TTC549 (cell line): ENCODE measurements around the gene RHBDD3.

ENCODE experiments used
- FAIRE-seq: peaks from 2 replicates; lab custom pipeline; 2012; peaks lifted over from hg19 to GRCh38; lab: Jason Lieb, UNC

Gene RHBDD3

DNA sequence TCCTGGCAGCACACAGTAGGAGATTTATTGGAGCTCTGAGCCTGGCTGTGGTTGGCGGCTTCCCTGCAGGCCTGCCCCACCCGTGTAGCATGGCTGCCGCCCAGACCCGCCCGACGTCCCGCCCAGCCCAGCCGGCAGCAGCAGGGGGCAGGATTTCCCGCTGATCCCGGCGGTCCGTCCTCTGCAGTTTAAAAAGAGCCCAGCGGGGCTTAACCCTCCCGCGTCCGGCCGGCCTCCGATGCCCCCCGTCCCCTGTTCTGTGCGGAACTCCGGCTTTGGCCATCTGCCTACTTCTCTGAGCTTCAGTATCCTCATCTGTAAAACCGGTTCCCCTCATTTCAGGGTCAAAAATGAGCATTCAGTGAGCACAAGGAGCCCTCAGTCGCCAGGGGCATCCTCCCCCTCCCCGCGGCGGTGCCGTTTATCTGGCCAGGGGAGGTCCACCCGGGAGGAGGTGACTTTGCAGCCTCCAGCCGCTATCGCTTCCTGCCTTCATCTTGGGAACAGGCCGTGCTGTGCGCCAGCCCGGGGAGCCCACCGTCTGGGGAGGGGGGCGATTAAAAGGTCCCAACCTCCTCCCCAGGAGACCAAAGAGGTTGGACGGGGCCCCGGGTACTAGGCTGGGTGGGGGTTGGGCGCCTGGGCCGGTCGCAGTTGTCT, 38.5 kb upstream of the RHBDD3 start, which contains the start of gene GAS2L1:
GAS2L1 (plus strand) TSS at position 476 of the 660 bp plus-strand sequence. CDS start 1,456 bp downstream, outside the sequence.
- no peak for FAIRE-seq

DNA sequence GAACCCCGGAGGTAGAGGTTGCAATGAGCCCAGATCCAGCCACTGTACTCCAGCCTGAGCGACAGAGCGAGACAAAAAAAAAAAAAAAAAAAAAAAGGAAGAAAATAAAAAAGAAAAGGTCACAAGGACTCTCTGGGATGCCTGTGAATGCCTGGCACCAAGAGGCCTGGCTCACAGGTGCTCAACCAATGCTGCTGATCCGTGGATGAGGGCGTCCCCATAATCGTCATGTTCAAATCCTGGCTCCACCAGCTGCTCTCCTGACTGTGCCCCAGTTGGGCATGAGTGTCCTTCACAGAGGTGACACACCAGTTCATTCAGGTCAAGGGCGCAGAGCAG, 38.0 kb upstream of the RHBDD3 start:
- FAIRE-seq = no peak

DNA sequence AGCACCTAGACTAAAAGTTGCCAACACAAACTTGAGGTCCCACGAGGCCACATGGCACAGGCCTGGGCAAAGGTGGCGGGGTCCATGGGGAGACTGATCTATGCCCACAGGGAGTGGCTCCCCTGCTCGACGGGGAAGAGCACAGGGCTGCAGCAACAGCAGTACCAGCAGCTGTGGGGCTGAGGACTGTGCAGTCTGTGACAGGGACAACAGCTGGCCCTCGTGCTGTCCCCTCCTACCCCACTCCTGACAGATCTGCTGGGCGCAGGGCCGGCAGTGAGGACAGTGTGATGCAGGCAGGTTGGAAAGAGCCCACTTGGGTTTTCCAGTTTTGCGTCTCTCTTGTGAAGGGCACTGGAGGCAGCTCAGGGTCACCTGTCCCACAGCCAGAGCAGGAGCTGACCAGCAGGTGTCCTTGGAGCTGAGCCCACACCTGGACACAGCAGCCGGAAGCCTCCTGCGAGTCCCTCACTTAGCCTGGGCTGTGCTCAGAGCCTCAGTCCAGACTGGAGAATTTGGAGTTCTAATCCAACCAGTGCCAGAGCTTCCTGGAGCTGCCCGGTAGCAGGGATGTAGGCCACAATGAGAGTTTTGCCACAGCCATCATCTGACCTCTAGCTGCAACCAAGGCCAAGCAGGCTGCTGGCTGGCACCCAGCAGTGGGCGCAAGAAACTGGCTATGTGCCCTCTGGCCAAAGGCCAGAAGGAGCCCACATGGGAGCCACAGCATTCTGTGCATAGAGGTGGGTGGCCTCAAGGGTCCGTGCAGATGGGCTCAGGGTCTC, 35.1 kb upstream of the RHBDD3 start:
- FAIRE-seq = no peak

DNA sequence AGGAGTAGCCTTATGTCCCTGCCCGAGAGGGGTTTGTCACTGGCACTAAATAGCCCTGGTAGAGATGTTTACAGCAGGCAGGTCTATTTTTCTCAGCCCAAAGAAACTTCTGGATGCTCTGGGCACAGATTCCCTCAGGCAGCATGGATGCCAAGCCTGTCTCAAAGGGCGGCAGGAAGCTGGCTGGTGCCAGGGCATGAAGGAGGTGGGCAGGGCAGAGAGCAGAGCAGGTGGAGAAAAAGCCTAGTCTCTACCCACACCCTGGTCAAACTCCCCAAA, 34.6 kb upstream of the RHBDD3 start:
- no peak for FAIRE-seq

DNA sequence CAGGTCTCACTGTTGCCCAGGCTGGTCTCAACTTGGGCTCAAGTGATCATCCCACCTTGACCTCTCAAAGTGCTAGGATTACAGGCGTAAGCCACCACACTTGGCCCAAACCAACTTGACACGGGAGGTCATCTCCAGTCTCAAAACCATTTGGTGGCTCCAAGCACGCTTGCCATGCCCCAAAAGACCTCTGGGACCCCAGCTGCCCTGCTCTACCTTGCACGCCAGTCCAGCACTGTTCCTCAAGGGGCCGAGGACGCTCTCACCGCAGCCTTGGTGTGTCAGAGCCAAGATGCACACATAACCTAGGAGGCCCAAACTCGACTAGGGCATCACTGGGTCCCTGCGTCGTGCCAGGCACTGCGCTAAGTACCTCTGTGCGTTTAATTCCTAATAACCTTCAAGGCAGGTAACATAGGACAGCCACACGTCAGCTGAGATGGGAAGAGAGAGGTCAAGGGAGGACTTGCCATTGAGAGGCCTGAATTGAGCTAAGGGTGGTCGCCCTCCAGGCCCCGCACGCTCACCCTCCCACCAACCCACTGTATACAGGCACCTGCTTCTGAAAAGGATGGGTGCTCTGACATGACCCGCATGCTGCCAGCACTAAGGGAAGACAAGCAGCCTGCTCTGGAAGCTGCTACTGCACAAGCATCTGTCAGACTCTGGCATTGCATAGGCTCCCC, 34.1 kb upstream of the RHBDD3 start:
- no peak for FAIRE-seq

DNA sequence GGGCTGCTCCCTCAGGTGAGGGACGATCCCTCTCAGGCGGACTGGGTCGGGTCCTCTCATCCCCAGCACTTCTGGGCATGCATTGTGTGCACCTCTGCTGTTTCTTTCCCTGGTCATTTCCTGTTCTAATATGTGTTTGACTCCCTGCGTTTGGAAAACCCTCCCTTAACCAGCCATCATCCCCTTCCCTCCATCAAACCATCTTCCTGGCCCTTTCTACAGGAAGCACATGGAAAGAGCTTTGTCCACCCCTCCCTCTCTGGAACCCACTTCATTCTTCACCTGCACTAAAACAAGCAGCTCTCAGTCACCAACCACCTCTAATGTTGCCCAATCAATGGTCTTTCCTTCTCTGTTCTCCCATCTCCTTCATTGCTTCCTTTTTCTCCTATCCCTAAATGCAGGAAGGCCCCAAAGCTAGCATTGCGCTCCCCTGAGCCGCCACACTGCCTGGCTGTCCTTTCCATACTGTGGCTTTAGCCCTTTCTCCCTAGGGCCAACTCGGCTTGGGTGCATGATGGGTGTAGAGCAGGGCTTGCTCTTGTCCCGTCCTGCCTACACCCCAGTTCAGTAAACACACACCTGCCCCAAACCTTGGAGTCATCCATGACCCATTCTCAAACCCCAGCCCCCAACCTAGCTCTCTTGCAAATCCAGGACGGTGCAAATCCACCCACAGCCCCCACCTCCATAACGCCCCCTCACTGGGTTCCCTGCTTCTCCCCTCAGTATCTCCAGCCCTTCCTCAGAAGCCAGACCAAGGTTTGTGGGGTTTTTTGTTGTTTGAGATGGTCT, 33.2 kb upstream of the RHBDD3 start:
- no peak for FAIRE-seq

DNA sequence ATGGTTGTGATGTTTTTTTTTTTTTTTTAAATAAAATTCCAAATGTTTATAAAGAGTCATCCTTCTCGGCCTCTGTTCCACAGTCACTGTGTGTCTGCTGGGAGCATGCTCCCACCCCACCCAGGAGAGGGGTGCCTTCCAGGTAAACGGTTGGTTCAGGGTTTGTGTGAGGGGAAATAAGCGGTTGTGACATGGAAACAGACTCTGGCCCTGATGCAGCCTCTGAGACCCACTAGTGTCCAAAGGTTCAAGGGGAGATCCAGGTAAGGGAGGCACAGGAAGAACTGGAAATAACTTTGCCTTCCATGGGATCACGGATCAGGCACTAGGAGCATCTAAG, 32.7 kb upstream of the RHBDD3 start:
- no peak for FAIRE-seq

DNA sequence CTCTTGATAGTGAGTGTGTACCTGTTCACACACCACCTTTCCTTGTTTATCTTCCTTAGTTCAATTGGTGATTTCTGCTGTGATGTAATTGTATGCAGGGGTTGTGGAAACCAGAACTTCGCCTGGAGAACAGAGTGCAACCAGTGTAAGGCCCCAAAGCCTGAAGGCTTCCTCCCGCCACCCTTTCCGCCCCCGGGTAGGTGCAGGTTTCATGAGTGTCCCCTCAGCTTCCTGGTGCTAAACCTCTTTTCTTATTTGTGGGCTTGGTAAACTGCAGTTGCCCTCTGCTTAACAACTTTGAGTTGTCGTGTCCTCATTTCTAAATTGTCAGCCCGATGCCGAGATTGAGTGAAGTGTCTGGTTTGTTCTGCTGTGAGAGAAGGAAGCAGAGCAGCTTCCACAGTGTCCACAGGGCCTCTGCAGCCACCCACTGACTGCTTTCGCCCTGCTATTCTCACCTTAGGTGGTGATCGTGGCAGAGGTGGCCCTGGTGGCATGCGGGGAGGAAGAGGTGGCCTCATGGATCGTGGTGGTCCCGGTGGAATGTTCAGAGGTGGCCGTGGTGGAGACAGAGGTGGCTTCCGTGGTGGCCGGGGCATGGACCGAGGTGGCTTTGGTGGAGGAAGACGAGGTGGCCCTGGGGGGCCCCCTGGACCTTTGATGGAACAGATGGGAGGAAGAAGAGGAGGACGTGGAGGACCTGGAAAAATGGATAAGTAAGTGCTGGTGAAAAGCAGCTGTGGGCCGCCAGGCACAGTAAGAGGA, 31.5 kb upstream of the RHBDD3 start:
- no peak for FAIRE-seq

DNA sequence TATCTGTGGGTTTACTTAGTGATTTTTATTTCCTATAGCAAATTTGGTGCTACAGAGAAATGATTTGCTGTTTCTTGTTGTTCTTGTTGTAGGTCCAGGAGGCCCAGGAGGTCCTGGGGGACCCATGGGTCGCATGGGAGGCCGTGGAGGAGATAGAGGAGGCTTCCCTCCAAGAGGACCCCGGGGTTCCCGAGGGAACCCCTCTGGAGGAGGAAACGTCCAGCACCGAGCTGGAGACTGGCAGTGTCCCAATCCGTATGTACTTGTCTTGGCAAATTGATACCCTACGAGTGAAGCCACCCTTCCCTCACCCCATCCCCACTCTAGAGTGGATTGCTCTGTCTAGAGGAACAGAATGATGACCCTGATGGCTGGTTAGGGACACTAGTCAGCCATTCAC, 30.9 kb upstream of the RHBDD3 start:
- no peak for FAIRE-seq

DNA sequence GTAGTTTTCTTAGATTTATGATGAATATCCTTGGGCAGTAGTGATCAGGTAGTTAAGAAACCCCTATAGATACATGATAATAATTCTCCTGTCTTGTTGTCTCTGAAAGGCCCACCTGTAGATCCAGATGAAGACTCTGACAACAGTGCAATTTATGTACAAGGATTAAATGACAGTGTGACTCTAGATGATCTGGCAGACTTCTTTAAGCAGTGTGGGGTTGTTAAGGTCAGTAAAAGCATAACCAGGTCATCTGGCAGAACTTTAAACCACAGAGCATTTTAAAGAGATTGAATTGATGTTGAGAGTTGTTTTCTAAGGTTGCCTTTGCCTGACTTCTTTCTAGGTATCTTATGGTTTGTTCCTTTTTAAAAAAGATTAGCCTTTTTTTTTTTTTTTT, 24.6 kb upstream of the RHBDD3 start:
- FAIRE-seq = no peak

DNA sequence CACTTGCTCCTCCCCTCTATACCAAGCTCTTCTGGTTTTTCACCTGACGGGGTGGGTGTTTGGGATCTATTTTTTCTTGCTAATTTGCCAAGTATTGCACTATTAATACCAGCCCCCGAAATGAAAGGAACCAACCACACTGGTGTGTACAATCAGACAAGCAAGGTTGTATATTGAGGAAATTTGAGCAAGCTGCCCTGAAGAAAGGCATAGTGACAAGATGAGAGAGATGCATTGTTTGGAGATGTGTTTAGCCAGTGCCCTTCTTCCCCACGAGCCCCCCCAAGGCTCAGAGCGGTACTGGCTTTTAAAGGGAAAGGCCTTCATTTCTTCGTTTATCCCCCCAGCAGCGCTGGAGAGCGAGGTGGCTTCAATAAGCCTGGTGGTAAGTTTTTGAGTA, 23.4 kb upstream of the RHBDD3 start:
- no peak for FAIRE-seq

DNA sequence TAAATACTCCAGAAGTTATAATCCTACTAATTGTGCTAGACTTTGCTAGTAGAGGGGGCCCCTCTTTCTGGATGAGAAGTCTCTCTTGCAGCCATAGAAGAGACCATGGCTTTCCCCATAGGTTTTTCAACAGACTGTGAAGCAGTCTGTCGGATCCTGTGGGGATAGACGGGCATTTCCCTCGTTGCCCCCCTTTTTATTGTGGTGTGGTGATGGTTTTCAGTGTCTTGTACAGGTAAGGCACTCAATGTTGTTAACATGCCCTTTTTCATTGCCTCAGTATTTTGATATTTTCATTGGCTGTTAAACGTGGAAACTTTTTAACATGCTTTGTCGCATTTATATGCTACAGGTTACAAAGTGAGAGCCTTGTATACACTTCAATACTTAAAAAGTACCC, 22.3 kb upstream of the RHBDD3 start:
- no peak for FAIRE-seq

DNA sequence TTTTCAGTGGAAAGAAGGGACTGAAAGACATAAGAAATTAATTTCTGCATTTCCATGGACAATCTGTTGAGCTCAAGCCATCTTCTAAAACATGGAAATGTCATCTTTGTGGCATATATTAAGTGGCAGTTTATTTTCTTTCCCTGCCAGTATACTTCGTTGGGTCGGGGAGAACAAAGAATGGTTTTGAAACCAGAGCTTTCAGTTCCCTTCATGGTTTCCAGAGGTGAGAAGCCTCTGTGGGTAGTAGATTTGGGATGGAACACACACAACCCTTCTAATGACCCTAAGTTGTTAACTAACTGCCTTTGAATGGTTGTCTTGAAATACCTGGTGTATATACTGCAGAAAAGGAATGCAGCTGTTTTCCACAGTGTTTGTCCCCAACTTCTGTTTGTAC, 21.1 kb upstream of the RHBDD3 start:
- no peak for FAIRE-seq

DNA sequence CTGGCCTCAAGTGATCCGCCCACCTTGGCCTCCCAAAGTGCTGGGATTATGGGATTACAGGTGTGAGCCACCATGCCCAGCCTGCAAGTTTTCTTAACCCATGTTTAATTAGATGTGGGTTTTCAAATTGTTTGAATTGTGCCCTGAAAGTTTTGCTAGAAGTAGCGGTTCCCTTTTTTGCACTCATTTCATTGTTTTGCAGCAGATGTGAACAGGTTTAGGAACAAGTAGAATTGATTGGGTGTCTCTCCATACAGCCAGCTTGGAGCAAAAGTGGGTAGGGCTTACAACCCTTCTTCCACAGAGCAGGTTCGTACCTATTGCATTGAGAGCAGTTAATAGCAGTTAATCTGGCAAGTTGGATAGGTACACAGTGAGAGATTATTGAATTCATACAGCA, 16.4 kb upstream of the RHBDD3 start:
- no peak for FAIRE-seq

DNA sequence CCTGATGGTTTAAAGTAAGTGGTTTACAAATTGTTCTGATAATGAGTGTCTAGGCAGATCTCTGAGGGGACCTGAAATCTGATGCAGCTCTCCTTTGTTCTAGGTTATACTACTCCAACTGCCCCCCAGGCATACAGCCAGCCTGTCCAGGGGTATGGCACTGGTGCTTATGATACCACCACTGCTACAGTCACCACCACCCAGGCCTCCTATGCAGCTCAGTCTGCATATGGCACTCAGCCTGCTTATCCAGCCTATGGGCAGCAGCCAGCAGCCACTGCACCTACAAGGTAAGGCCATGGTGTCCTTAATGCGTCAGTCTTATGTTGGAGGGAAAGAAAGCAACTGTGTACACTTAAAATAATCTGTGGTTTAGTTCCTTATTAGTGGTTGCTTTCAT, 10.1 kb upstream of the RHBDD3 start:
- FAIRE-seq = no peak

DNA sequence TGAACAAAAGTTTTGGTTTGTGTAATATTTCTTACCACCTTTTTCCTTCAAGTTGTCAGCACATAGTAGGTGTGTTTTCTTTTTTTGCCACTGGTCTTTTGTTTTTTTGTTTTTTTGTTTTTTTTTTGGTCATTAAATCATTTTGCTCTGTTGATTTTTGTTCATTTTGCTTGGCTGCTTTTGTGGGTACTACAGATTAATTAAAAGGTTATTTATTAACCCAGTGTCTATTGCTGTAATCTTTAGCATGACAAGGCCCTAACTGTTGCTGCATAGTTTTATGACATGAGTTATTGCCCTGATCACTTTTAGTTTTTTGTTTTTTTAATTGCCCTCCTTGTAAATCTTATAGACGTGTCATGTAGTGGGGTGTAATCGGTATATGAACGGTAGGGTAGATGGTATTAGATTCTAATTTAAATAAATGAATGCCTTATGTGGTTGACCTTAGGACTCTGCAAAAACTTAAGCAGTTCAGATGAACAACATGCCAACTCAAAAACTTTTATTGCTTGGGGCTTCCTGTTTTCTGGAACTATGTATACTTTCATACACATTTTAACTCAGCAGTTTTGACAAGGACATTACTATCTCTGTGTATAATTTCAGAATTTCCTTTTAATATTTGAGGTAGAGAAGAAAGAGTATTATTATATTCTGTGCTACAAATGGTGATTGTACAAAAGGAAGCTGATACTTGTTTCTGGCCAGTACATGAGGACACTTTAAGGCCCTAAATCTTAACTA, 8.2 kb upstream of the RHBDD3 start:
- FAIRE-seq = no peak

DNA sequence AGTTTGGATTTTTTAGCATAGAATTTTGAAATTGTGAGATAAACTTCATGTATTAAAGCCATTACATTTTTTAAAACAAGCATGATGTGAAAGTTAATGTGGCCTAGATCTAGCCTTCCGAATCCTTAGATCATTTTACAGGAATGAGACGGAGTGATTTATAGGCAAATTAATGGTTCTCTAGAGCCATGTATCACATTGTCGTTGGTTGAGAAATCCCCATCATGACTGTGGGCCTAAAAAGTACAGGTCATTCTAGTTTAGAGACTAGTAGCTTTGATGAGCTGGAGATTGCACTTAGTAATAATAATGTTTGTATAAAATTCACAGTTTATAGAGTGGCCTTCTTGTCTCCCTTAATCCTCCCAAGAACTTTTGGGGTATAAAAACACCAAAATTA, 7.4 kb upstream of the RHBDD3 start:
- no peak for FAIRE-seq

DNA sequence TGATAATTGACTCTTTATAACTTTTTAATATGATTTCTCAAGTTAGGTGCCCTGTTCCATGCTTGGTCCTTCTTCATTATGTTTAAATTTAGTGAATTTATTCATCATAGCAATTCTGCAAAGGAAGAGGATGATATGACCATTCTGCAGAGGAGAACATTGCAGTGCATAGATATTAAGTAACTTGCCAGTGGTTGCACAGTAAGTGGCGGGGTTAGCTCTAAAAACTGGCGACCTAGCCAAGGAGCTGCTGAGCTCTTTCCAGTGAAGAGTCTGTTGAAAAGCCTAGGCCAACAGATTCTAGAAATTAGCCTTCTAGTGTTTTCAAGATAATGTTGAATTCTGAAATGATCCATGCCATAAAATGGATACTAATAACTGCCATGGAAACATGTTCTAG, 4.8 kb upstream of the RHBDD3 start:
- FAIRE-seq = no peak

DNA sequence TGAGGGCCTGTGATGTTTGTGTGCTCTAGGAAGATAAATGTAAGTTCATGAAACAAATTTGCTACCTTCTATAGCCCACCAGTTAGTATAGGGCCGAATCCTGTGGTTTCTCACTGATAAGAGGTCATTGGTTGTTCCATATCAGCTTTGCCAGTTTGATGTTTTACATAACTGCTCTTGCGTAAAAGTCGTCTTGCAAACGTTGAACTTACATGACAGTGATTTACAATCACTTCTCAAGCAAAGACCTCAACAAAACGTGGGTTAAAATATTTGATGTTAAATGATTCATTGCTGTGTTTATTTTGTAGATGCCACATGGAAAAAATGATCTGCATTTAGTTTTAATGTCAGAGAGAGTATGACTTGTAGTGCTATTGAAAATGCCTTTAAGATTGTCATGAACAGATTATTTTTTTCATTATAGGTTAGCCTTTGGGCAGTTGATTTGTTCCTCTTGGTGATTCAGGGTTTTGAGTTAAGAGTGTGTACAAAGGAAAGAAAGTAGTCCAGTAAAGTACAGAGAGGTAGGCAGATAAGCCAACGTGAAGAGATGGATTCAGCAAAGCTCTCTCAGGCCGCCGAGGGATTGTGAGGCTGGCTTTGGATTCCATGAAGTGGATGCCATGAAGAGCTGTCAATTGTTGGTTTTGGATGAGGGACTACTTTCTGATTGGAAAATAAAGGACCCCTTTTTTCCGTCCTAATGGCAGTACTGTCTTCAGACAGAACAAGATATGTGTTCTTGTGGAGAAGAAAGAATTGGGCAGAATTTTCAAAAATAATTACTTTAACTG, 2.9 kb upstream of the RHBDD3 start:
- no peak for FAIRE-seq

DNA sequence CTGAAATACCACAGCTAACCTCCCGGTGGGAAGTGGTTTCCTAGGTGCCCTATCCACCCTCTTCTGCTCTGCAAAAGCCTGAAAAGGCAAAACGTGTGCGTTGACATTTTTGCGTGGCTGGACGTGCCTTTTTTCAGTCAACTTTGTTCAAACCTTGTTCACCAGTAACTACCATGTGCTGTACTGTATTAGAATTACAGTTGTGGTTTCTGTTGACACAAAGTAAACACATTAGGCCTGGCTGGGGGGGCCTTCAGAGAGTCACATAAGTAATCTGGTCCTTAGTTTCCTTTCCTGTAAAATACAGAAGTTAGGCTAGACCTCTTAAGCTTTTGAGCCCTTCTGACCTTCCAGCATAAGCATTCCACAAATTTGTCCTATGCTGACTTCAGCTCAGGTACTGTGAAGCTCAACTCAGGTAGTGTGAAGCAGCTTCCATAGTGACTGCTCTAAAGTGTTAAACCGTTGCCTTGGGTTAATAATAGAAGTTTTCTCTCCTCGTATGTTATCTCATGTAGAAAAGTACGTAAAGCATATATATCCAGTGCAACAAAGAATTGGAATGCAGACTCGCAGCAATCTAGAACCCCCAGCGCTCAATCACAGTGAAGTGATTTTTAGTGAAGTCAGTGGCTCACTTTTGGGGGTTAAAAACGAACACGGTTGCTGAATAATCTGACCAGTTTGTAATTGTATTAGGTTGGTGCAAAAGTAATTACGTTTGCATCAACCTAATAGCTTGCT, 2.1 kb upstream of the RHBDD3 start:
- FAIRE-seq = no peak
